Measurements from ENCODE around the gene HAPLN3.

DNA sequence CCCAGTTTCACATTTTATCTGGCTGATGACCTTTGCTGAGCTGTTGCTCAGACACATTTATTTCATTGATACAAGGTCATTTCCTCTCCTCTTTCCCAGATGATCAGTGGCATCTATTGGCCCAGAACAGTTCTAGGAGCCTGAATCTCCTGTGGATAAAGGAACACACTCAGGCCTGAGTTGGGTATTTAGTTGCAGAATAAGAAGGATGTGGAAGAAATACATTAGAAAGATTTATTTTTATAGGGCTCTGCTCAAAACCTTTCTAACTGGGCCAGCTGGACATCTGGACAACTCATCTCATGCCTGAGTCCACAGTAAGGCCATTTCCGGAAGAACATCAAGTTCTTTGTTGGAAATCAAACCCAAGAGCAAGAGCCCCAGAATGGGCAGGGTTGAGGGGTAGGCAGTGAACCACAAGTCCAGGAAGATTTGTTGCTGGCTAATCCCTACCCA is 37.6 kb upstream of the HAPLN3 start:
- TF ChIP-seq, protein P1, sequence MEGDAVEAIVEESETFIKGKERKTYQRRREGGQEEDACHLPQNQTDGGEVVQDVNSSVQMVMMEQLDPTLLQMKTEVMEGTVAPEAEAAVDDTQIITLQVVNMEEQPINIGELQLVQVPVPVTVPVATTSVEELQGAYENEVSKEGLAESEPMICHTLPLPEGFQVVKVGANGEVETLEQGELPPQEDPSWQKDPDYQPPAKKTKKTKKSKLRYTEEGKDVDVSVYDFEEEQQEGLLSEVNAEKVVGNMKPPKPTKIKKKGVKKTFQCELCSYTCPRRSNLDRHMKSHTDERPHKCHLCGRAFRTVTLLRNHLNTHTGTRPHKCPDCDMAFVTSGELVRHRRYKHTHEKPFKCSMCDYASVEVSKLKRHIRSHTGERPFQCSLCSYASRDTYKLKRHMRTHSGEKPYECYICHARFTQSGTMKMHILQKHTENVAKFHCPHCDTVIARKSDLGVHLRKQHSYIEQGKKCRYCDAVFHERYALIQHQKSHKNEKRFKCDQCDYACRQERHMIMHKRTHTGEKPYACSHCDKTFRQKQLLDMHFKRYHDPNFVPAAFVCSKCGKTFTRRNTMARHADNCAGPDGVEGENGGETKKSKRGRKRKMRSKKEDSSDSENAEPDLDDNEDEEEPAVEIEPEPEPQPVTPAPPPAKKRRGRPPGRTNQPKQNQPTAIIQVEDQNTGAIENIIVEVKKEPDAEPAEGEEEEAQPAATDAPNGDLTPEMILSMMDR (IDR thresholded peaks at IDR 0.05; ENCODE audit: extremely low read depth in 1 of 2, insufficient read depth in 1 of 2, low read depth in 1 of 2, low read length in 2 of 2) = no peak
- no peak for TF ChIP-seq GATA2 (IDR thresholded peaks at IDR 0.05; ENCODE audit: insufficient read depth, insufficient read length, low read depth, low read length)
- TF ChIP-seq POLR2A (IDR thresholded peaks at IDR 0.05; ENCODE audit: low read depth, low read length) = no peak
